Measurements from ENCODE around the gene TLK1. TPM values are rescaled to one million over a fixed set of nuclear protein-coding genes. Genes with fewer than 3 reads are reported as not detected.
A peak's percentile ranks its signal among the peaks of the same experiment; 100 is the strongest.

TLK1 gene
- total and polyA plus RNA-seq, 10 of the 15 experiments (the other 5 are each of a cell fraction or from before 2014, with no cell fraction given) = 25.1 to 126 (median 57.3) TPM

GRCh38 chr2:171173087-171173486 is 12.4 kb upstream of the TLK1 start:
- in situ Hi-C loops (cut with MboI) (no loop called here), intact Hi-C loops (cut with micrococcal nuclease; ENCODE audit: unreplicated experiment) (no loop called here)
- DNase-seq (ENCODE audit: low read depth, low spot score) = no peak
- peak; percentile 72 for ATAC-seq
- RAD21 ChIA-PET (ENCODE audit: unreplicated experiment) = interaction anchor here (0.9 to 1.2 kb wide), 2 partner anchors 14 to 146 kb away, joined by 3 to 5 read pairs; no protein-coding TSS in a partner anchor
- Histone ChIP-seq H3K27me3 (replicated peaks in 1 of 2; ENCODE audit: control insufficient read depth in 2 of 2, insufficient read depth in 2 of 2, low read length in 1 of 2) (no peaks in the 10 kb centered on the region), H3K9me3 (replicated peaks; ENCODE audit: control insufficient read depth, insufficient read depth, low read length) (no peaks in the 10 kb centered on the region; the same call in 2 of the 3 replicates), H3K4me3 (no peak overlapping the region), H4K20me1 (ENCODE audit: control insufficient read depth, insufficient read depth) (no peaks in the 10 kb centered on the region), H3K9ac (ENCODE audit: control insufficient read depth, insufficient read depth, low read length) (no peak overlapping the region), H3K36me3 (ENCODE audit: control insufficient read depth in 2 of 2, insufficient read depth in 2 of 2, low read length in 1 of 2) (no peaks in the 10 kb centered on the region), H3K4me2 (ENCODE audit: control insufficient read depth, insufficient read depth) (no peak overlapping the region), H3K79me2 (ENCODE audit: control insufficient read depth, insufficient read depth, low read length) (no peaks in the 10 kb centered on the region), H2AFZ (ENCODE audit: control insufficient read depth, low read depth, low read length) (no peak overlapping the region; the same call in 1 of the 2 replicates), H3K27ac (ENCODE audit: control insufficient read depth, insufficient read depth) (no peak overlapping the region), H3K4me1 (ENCODE audit: control insufficient read depth, insufficient read depth, low read length) (peaks cover 4% of the 10 kb centered on the region; the same call in 1 of the 2 replicates)
- CTCF ChIA-PET = no interaction called here
- SMC1A ChIA-PET (ENCODE audit: uncharacterized antibody, unreplicated experiment) = no interaction called here
- no TSS peak for BruUV-seq (replicated peaks)
- TF ChIP-seq ZNF592 (IDR thresholded peaks at IDR 0.05) = no peak
- POLR2A ChIA-PET = interaction anchor here (0.6 kb wide), 1 partner anchor 76 kb away, joined by 3 read pairs; no protein-coding TSS in a partner anchor
- FAIRE-seq = no peak
- 48% methylated on average over 1 of the region's 1 CpG for WGBS (ENCODE audit: insufficient coverage, insufficient replicate concordance, low lambda C conversion rate, missing lambda C conversion rate)

GRCh38 chr2:171171808-171172207 is 11.1 kb upstream of the TLK1 start:
- peaks cover 4% of the 10 kb centered on the region; the same call in 1 of the 2 replicates for H3K4me1 ChIP-seq (ENCODE audit: control insufficient read depth, insufficient read depth, low read length)
- no peak for TF ChIP-seq ZNF384 (IDR thresholded peaks at IDR 0.05; ENCODE audit: borderline replicate concordance, low read depth, low read length)
- TF ChIP-seq TARDBP (IDR thresholded peaks at IDR 0.05; ENCODE audit: borderline replicate concordance) = no peak
- no peak for TF ChIP-seq PRDM15 (CRISPR knock-in tag; IDR thresholded peaks at IDR 0.05)
- TF ChIP-seq SP1 (IDR thresholded peaks at IDR 0.05; ENCODE audit: low read depth, low read length) = no peak
- 89% methylated on average over 1 of the region's 1 CpG for WGBS (ENCODE audit: insufficient coverage, insufficient replicate concordance, low lambda C conversion rate, missing lambda C conversion rate)
- intact Hi-C loops (cut with micrococcal nuclease; ENCODE audit: unreplicated experiment) = no loop called here
- no peak overlapping the region for H3K4me3 ChIP-seq
- H3K36me3 ChIP-seq (ENCODE audit: control insufficient read depth in 2 of 2, insufficient read depth in 2 of 2, low read length in 1 of 2) = no peaks in the 10 kb centered on the region
- H3K79me2 ChIP-seq (ENCODE audit: control insufficient read depth, insufficient read depth, low read length) = no peaks in the 10 kb centered on the region
- ATAC-seq (no peak), FAIRE-seq (no peak), DNase-seq (ENCODE audit: low read depth, low spot score) (no peak)
- H3K27ac ChIP-seq (ENCODE audit: control insufficient read depth, insufficient read depth) = no peak overlapping the region
- ChIA-PET CTCF (interaction anchor here (1.0 kb wide), 1 partner anchor 11 kb away, joined by 3 read pairs; no protein-coding TSS in a partner anchor), RAD21 (ENCODE audit: unreplicated experiment) (no interaction called here), POLR2A (no interaction called here), SMC1A (ENCODE audit: uncharacterized antibody, unreplicated experiment) (interaction anchor here (0.6 to 1.8 kb wide), 2 partner anchors 9 kb away, joined by 3 to 9 read pairs; no protein-coding TSS in a partner anchor)
- BruUV-seq (replicated peaks) = no TSS peak
- in situ Hi-C loops (cut with MboI) = no loop called here
- no peaks in the 10 kb centered on the region for H4K20me1 ChIP-seq (ENCODE audit: control insufficient read depth, insufficient read depth)
- H3K9me3 ChIP-seq (replicated peaks; ENCODE audit: control insufficient read depth, insufficient read depth, low read length) = no peaks in the 10 kb centered on the region; the same call in 2 of the 3 replicates
- H3K9ac ChIP-seq (ENCODE audit: control insufficient read depth, insufficient read depth, low read length) = no peak overlapping the region
- H3K4me2 ChIP-seq (ENCODE audit: control insufficient read depth, insufficient read depth) = no peak overlapping the region
- no peaks in the 10 kb centered on the region for H3K27me3 ChIP-seq (replicated peaks in 1 of 2; ENCODE audit: control insufficient read depth in 2 of 2, insufficient read depth in 2 of 2, low read length in 1 of 2)
- no peak overlapping the region for H2AFZ ChIP-seq (ENCODE audit: control insufficient read depth, low read depth, low read length)
